NCI-H2029 treated with DMSO at 0.1 percent for 48 hours (cell line): ENCODE data around the gene ZFHX3.
A peak's percentile ranks its signal among the peaks of the same experiment; 100 is the strongest.

ENCODE experiments used
- DNase-seq: peaks from one replicate; lab custom pipeline; 2025; lab: John Stamatoyannopoulos, UW

ZFHX3 gene

DNA sequence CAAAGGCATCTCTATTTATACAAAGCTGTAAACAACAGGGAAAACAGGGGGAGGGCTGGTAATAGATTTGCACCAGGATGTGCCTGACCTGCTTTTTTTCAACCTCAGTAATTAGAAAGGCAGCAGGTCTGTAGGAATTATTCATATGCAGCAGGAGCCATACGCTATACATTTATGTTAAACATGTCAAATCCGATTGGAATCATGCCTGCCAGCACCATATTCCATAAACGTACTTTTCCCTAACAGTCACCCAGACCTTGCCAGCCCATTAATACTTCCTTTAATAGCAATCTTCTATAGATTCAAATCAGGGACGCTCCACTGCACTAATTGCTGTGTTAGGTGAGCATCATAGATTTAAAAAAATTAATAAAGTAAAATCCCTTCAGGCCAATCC lies 223.9 kb downstream of the ZFHX3 start:
- no peak for DNase-seq

DNA sequence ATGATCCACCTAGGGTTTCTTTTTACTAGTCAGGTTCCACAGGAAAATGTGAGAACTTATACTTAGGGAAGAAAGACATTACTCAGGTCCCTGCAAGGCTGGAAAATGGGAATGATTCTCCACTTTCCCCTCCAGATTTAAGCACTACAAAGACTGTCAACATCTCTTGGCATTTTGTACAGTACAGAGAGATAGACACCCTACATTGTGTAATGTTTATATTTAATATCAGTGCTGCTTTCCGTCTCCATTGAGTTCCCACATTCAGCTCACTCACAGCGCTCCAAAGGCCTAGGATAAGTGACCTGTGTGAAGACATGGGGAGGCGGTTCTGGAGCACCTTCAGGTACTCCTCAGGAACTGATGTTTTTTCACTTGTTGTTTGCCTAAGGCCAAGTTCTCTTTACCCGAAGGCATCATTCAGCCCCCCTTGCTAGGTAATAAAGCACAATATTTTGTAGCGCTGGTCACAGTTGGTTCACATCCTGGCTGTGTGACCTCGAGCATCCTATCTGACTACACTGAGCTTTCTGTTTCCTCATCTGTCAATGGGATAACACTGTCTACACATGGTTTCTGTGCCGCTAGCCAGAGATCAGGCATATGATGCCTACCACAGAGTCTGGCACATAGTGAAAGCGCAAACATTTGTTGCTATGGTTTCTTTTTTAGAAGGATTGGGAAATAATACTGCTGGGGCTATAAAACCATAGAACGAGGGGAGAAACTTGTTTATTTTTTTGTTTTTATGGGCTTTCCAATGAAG lies 226.6 kb downstream of the ZFHX3 start:
- no peak for DNase-seq

DNA sequence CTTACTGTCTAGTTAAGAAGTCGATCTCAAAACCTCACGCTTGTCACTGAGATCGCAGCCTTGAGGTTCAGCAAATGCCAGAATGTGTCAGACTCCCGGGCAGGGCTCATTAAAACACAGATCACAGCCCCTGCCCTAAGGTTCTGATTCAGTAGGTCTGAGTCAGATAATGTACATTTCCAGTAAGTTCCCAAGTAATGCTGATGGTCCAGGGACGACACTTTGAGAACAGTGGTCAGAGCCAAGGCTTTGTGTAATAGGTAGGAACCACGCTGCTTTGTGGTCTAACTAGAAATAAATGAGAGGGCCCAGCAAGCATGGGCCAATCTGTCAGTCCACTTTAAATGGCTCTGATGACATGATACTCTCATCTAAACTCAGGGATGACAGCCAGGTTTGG lies 228.6 kb downstream of the ZFHX3 start:
- no peak for DNase-seq

DNA sequence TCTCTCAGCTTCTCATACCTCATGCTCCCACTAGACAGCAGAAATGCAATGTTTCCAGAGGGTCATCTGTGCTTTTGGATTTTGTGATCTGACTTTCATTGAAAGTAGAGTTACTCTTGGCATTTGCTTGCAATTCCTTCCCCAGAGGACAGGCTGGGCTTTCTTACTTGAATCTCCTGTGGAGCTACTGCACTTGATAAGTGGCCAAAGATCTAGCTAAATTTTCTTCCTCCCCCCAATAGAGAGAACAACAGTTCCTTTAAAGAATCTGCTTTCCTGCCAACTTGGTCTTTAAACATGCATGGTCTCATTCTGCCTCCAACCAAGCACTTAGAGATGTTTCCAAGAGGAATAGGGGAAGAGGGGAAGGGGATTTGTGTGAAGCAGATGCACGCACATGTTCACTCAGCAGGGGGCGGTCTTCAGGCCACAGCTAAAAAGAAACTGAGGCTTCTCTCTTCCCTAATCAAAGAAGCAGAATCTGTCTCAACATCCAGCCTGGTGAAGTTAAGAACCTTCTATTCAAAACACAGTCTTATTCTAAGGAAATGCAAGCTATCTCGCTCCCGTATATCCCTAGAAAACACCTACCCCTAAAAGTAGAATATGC lies 229.6 kb downstream of the ZFHX3 start:
- no peak for DNase-seq

DNA sequence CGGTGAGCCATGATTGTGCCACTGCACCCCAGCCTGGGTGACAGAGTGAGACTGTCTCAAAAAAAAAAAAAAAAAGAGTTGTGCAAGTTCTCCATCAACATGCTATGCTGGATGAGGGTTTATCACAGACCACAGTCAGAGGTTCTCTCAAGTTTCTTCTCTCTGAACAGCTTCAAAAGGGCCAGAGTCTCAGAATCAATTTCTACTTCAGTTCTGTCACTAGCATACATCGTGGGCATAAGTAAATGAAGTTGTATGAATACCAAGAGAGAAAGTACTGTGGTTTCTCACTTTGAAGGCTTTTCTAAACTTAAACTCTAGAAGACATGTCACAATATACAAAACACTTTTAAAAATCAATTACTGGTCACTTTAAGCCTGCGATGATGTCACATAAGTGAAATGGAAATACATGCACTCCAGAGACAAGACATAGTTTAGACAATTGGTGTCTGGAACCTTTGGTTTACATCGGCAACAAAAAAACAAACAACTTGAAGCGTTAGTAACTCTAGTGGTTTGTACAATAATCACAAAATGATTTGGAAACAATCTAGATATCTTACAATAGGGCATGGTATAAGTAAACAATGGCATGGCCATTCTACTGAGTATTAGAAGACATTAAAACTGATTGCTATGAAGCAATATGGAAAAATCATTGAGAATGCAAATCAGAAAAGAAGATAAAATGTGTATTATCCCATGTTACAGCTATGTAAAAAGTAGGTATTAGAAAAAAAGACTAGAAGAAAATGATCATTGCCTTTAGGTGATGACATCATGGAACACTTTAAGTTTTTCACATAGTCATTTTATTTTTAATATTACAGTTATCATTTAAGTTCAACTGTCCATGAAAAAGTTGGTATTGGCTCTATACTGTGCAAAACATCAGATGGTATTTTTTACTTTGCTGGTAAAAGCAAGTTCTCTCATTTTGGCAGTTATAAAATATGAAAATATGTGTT lies 232.3 kb downstream of the ZFHX3 start:
- DNase-seq = no peak

DNA sequence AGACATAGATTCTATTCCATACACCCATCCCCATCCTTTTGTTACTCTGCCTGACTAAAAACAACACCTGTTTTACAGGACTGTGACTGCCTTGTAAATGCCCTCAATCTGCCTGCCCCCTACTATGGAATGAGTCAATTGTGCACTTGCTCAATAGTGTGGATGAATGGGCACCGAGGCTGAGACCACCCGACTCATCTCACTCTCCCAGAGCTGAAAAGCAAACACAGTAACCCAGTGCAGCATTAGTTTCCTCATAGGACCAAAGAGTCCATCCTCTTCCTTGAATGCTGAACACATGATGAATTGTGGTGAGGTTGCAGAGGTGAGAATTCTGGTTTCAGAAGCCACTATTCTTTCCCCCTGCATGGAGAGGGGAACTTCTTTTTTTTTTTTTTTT lies 233.7 kb downstream of the ZFHX3 start:
- no peak for DNase-seq

DNA sequence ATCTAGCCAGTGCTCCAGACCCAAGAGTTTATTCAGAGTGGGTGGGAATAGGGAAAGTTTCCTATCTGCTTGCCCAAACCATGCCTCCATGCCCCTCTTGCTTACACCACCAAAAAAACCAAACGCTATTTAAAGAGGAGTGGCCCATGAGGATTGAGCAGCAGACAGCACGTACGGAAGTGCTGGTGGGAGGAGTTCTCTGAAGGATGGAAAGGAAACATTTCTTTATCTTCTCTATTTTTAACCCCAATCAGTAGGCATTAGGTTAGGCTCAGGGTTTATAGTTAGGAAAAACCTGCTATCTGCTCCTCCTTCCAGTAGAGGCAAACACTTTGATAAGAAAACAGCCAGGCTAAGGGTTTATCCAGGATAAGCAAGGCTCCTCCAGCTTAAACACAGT lies 235.3 kb downstream of the ZFHX3 start:
- no peak for DNase-seq

DNA sequence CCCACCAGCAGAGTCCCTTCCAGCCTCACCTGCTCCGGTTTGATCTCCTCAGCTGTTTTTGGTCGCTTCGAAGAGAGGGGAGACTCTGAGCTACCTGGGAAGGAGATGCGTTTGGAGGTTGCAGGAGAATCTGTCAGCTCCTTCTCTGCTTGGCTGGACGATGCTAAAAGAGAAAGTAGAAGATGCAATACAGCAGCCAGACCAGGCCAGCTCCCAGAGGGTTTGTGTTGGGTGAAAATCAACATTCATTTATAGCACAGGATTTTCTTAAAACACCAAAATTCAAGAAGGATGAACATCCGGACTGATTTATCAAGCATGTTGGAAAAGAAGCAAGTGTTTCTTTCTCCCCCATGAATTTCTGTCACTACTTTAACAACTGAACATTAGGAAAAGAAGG lies 236.1 kb downstream of the ZFHX3 start:
- DNase-seq = no peak

DNA sequence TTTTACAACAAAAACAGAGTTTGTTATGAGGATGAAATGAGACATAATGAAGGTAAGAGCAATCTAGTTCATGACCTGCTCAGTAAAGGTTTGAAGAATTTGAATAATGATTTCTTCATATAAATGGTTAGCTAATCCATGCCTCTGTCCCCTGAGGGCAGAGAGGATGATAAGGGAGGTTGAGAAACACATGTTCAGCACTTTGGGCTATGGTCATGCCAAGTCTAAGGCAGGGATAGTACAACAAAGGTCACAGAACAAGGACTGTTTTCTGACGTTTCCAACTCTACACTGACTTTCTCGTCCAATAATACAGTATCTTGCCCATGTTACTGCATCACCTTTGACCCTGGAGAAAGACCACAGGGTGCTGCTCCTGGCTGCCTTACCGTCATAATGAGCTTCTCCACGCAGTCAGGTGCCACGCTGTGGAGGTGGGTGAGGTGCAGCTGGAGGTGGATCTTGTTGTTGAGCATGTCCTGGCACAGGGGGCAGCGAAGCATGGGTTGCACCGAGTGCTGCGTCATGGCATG lies 236.7 kb downstream of the ZFHX3 start:
- DNase-seq = no peak

DNA sequence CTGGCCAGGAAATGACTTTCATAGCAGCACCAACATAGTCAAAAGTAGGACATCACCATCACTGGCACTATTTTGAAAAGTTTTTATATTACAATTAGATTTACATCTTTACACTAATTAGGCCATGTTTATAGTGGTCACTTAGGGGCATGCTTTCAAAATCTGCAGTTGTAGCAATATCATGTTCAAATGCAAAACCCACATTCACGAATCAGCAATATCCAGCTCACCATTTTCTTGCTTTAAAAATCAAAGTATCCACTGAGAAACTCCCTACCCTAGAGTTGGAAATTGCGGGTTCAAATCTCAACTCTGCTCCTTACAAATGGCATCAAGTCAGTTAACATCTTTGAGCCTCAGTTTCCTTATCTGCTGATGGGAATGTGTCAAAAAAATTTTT lies 237.4 kb downstream of the ZFHX3 start:
- DNase-seq = no peak

DNA sequence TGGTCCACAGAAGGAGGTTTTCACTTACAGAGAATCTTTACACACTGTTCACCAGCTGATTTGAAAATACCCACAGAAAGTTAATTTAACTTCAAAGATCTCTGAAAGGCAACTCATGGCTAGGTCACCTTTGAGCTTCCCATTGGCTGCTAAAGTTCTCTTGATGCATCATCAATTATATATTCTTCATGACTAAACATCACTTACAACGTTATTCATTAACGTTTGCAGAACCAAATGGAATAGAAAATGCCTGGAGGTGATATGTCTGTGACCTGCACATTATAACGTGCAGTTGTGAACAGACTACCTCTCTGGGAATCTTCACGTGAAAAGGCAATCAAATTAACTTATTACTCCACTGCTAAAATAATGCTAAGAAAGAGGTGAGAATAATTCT lies 238.5 kb downstream of the ZFHX3 start:
- no peak for DNase-seq

DNA sequence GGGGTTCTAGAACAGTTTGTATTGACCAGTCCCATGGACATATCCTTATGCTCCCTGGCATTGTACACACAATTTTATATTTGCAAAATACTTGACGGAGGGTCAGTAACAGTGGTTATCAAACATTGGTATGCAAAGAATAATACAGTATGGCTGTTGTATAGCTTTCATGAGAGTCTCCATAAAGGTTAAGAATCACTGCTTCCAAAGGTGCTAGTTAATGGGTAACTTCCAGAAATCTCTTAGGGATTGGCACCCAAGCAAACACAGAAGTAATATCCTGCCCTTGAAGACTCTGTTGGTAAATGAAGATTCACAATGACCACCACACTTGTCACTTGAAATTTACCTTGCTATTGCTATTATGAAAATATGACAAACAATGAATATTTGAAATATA lies 239.2 kb downstream of the ZFHX3 start:
- DNase-seq = no peak

DNA sequence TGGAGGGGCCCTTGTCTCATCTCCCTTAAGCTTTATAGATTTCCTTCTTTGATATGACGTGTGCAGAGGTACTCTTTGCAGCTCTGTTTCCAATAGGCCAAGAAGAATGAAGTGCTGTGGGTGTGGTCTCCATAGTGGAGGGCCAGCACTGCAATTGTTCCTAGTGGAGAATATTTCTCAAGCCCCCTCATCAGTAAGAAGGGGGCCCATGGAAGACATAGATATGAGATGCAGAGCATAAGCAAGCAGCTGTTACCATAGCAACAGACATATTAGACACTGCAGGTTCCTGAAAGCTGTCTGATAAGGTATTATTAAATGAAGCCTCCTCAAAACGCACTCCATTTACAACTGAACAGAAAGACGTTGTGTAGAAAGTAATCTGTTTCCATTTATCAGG lies 240.7 kb downstream of the ZFHX3 start:
- DNase-seq = no peak

DNA sequence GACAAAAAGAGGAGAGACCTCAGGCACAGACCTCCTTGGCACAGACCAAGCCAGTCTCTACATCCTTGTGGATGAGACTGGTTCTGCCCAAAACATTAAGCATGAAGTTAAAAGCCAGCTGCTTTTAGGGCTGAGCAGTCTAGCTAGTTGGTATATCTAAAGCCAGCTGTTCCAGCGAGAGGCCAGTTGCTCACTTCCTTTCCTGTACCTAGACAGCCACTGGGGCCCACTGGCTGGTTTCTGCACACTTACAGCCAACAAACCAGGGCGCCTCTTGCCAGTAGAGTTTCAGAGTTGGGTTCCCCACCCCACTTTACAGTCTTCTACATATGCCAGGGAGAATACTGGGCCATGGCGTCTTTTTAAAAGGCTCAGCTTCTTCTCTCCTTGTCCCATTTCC lies 242.4 kb downstream of the ZFHX3 start:
- no peak for DNase-seq

DNA sequence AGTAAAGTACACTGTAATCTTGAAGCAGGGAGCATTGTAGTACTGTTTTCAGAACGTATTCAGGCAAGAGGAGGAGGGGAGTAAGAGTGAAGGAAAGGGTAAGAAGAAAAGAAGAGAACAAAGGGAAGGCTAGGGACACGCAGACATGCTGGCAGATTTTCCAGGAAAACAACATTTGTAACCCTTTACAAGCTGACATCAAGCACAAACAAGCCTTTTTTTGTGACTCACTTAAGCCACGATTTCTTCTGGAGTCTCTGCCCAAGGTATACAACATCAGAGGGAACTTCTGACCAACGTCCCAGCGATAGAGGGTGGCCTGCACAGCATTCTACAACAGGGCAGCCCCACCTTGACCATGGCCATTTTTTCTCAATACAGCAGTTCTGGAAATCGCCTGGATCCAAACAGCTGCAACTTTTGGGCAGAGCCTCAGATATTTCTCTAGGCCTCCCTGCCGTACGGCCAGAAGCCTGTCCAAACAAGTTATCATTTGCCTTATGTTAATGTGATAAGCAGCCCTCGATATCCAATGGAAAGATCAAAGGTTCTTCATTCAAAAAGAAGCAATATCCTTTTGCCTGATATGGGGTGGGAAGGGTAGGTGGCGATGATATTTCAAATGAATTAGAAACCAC lies 247.3 kb downstream of the ZFHX3 start:
- DNase-seq = no peak

DNA sequence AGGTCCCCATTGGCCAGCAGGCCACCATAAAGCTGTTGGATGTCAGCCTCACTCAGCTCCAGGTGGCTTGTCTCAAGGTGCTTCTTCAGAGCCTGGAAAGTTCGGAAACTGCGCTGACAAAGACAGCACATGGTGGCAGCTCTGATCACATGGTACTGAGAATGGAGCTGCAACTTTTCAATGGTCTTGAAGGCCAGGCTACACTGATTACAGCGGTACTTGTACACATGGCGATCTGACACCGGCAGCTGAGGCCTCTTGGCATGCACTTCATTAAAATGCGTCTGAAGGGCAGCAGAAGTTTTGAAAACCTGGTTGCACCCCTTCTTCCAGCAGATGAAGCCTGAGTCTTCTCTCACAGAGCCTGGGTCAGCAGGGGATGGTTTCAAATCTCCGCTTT lies 249.7 kb downstream of the ZFHX3 start:
- DNase-seq = no peak

DNA sequence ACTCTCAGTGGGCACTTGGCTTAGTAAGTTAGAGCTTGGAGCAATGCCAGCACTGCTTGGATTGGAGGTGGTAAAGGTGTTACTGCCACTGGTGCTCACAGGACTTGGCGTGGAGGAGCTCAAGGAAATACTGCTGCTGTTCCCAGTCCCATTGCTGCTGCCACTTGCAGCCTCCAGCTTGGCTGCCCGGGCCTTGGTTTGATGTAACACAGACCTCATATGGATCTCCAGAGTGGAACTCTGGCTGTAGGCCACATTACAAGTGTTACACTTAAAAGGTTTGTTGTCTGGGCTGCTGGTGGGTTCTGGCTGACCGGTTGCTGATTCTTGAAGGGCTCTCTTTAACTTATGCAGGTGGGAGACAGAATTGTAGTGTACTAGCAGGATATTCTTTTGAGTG lies 250.3 kb downstream of the ZFHX3 start:
- DNase-seq = peak; percentile 67

DNA sequence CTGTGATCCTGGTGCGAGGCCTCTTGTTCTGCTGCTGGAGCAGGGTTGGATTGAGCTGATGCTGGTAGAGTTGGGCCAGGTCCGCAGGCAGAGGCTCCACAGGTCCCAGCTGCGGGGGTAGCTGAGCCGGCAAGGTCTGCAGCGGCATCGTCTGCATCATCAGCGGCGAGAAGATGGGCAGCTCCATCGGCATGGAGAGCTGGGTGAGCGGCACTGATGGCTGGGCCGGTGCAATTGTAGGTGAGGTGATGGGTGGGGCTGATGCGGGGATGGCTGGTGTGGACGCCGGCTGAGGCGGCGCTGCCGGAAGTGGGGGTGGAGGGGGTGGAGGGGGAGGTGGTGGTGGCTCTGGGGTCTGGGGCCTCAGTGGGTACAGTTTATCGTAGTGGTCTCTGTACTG lies 251.7 kb downstream of the ZFHX3 start:
- DNase-seq = no peak

DNA sequence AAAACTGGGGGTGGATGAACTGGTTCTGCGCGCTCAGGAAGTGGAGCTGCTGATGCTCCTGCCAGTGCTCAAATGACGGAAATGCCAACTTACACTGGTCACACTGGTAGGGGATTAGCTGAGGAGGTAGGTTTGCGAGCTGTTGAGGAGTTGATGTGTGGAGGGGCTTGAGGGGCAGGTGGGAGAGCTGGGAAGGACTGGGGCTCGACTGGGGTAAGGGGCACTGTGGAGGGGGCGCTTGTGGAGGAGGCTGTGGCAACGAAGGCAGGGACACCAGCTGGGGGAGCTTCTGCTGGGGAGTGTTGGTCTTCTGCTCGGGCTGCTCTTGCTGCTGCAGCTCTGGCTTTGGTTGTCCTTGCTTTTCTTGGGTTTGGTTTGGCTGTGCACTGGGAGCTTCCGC lies 252.9 kb downstream of the ZFHX3 start:
- DNase-seq = no peak

DNA sequence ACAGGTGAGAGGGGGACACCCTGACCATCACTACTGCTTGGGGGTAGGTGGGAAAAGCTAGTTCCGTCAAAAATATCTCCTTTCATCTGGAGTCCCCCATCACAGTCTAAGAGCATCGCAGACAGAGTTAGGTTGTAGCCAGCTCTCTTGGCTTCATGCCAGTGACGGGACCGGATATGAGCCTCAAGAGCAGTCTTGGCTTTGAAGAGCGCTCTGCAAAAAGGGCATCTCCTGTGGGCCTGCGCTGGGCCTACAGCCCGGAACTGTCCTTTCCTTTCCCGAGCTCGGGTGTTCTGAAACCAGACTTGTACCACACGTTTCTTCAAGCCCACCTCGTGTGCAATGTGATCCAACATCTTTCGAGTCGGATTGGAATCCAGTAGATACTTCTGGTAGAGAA lies 253.6 kb downstream of the ZFHX3 start:
- no peak for DNase-seq

DNA sequence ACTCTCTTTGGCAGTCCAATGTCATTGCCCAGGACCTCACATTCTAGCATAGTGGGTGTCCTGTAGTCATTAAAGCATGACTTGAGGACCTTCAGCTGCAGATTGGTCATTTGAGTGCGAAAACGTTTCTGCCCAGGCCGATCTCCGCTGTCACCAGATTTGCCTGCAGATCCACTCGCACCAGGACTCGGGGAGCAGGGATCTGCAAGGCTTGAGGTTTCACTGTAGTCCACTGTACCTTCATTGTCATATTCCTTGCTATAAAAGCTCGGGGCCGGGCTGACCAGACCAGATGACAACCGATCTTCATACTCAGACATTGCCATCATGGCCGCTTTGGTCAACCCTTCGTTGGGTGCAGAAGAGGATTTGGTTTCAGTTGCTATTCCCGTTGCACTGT lies 254.2 kb downstream of the ZFHX3 start:
- no peak for DNase-seq

DNA sequence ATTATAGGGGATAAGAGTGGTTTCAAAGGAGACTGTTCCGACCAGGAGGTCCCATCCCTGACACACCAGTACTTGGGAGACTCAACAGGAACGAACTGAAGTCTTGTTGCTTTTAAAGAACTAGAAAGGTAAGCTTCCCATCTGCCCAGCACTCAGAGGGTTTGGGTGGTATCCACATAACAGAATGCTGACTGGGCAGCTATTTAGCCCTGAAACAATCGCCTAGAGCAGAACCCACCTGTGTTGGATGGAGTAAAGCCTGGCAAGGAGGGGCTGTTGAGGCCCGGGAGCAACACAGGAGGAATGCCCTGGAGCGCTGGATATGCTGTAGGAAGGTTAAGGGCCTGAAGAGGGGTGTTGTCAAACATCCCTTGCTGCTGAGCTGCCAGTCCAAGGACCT lies 254.9 kb downstream of the ZFHX3 start:
- DNase-seq = no peak
